ENCODE measurements around the gene C1QL3. TPM values are rescaled to one million over a fixed set of nuclear protein-coding genes. Genes with fewer than 3 reads are reported as not detected.

Gene C1QL3
- polyA plus RNA-seq, 1 donor from 2014 or later, result 0.57 TPM

DNA sequence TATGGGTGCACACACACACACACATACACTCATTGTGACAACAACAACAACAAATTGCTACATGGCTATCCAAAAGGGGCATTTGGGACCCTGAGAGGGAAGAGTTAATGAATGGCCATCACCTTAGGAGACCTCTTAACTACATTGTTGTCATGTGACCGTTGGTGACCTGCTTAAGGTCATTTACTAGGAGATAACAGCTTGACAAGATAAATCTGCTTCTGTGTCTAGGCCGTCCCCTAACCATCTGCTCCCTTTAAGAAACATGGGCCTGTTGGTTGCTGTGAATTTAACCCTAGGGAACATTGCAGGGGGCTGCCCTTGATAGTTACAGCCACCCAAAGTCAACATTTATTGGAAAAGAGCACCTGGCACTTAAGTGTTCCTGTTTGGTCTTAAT is 29.7 kb downstream of the C1QL3 start:
- H3F3A ChIP-seq (ENCODE audit: insufficient read depth, low read length, poor library complexity, severe bottlenecking), result no peaks in the 10 kb centered on the region
- no peak overlapping the region for H2AFZ ChIP-seq (ENCODE audit: low read depth, low read length)
- no peak overlapping the region for H3K4me2 ChIP-seq (ENCODE audit: low read length)
- no peaks in the 10 kb centered on the region for H3K9me2 ChIP-seq (ENCODE audit: insufficient read depth, low read length)
- H3K27me3 ChIP-seq (ENCODE audit: insufficient read depth, low read depth, low read length), result no peaks in the 10 kb centered on the region
- no peak overlapping the region for H3K9ac ChIP-seq (ENCODE audit: low read length)
- no peaks in the 10 kb centered on the region for H4K20me1 ChIP-seq (ENCODE audit: insufficient read depth)
- no peaks in the 10 kb centered on the region for H3K79me2 ChIP-seq (replicated peaks; ENCODE audit: insufficient read depth, low read length)
- TF ChIP-seq EP300 (conservative IDR thresholded peaks at IDR 0.05; ENCODE audit: poor library complexity, severe bottlenecking) (no peak), MXI1 (conservative IDR thresholded peaks at IDR 0.05; ENCODE audit: poor library complexity, severe bottlenecking) (no peak), TAF1 (IDR thresholded peaks at IDR 0.05; ENCODE audit: low read depth) (no peak), POLR2AphosphoS5 (IDR thresholded peaks at IDR 0.05) (no peak), RAD21 (conservative IDR thresholded peaks at IDR 0.05) (no peak)
- no peaks in the 10 kb centered on the region for H3K36me3 ChIP-seq (ENCODE audit: insufficient read depth, low read length)
- no peak overlapping the region for H3K4me3 ChIP-seq (ENCODE audit: low read length)
- no peak overlapping the region for H3K27ac ChIP-seq (ENCODE audit: low read length)
- no peaks in the 10 kb centered on the region for H3K9me3 ChIP-seq (ENCODE audit: low read length)

DNA sequence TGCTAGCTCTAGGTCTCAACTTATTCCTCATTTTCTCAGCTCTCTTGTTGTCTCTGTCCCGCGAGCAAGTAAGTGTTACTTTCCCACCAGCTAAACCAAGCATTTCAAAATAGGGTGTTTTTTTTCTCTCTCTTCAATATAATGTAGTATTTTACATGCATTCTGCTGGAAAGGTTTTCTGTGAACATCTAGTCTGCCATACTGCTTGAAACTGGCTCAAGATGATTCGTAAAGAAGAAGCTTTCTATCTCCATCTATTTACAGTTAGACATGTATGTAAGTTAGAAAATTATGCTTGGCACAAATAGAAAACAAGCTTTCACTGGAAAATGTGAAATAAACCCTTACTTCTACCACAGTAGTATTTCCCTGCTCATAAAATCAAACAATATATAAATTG is 31.2 kb downstream of the C1QL3 start:
- Histone ChIP-seq H3K36me3 (ENCODE audit: insufficient read depth, low read length) (no peaks in the 10 kb centered on the region), H3K27ac (ENCODE audit: low read length) (no peak overlapping the region), H3K27me3 (ENCODE audit: insufficient read depth, low read depth, low read length) (no peaks in the 10 kb centered on the region), H3K4me2 (ENCODE audit: low read length) (no peak overlapping the region), H3F3A (ENCODE audit: insufficient read depth, low read length, poor library complexity, severe bottlenecking) (no peaks in the 10 kb centered on the region), H3K9ac (ENCODE audit: low read length) (no peak overlapping the region), H3K79me2 (replicated peaks; ENCODE audit: insufficient read depth, low read length) (no peaks in the 10 kb centered on the region), H3K9me2 (ENCODE audit: insufficient read depth, low read length) (no peaks in the 10 kb centered on the region), H3K4me3 (ENCODE audit: low read length) (no peak overlapping the region), H4K20me1 (ENCODE audit: insufficient read depth) (no peaks in the 10 kb centered on the region), H2AFZ (ENCODE audit: low read depth, low read length) (no peak overlapping the region), H3K9me3 (ENCODE audit: low read length) (no peaks in the 10 kb centered on the region)
- TF ChIP-seq POLR2AphosphoS5 (IDR thresholded peaks at IDR 0.05) (no peak), EZH2 (IDR thresholded peaks at IDR 0.05; ENCODE audit: borderline replicate concordance, insufficient read depth, low read length, poor library complexity, severe bottlenecking) (no peak), EP300 (conservative IDR thresholded peaks at IDR 0.05; ENCODE audit: poor library complexity, severe bottlenecking) (no peak), RAD21 (conservative IDR thresholded peaks at IDR 0.05) (no peak), MXI1 (conservative IDR thresholded peaks at IDR 0.05; ENCODE audit: poor library complexity, severe bottlenecking) (no peak), TAF1 (IDR thresholded peaks at IDR 0.05; ENCODE audit: low read depth) (no peak), SMC3 (conservative IDR thresholded peaks at IDR 0.05; ENCODE audit: poor library complexity) (no peak)
- TF ChIP-seq, protein P1, sequence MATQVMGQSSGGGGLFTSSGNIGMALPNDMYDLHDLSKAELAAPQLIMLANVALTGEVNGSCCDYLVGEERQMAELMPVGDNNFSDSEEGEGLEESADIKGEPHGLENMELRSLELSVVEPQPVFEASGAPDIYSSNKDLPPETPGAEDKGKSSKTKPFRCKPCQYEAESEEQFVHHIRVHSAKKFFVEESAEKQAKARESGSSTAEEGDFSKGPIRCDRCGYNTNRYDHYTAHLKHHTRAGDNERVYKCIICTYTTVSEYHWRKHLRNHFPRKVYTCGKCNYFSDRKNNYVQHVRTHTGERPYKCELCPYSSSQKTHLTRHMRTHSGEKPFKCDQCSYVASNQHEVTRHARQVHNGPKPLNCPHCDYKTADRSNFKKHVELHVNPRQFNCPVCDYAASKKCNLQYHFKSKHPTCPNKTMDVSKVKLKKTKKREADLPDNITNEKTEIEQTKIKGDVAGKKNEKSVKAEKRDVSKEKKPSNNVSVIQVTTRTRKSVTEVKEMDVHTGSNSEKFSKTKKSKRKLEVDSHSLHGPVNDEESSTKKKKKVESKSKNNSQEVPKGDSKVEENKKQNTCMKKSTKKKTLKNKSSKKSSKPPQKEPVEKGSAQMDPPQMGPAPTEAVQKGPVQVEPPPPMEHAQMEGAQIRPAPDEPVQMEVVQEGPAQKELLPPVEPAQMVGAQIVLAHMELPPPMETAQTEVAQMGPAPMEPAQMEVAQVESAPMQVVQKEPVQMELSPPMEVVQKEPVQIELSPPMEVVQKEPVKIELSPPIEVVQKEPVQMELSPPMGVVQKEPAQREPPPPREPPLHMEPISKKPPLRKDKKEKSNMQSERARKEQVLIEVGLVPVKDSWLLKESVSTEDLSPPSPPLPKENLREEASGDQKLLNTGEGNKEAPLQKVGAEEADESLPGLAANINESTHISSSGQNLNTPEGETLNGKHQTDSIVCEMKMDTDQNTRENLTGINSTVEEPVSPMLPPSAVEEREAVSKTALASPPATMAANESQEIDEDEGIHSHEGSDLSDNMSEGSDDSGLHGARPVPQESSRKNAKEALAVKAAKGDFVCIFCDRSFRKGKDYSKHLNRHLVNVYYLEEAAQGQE (IDR thresholded peaks at IDR 0.05; ENCODE audit: borderline replicate concordance), result no peak
- TF ChIP-seq, protein P2, sequence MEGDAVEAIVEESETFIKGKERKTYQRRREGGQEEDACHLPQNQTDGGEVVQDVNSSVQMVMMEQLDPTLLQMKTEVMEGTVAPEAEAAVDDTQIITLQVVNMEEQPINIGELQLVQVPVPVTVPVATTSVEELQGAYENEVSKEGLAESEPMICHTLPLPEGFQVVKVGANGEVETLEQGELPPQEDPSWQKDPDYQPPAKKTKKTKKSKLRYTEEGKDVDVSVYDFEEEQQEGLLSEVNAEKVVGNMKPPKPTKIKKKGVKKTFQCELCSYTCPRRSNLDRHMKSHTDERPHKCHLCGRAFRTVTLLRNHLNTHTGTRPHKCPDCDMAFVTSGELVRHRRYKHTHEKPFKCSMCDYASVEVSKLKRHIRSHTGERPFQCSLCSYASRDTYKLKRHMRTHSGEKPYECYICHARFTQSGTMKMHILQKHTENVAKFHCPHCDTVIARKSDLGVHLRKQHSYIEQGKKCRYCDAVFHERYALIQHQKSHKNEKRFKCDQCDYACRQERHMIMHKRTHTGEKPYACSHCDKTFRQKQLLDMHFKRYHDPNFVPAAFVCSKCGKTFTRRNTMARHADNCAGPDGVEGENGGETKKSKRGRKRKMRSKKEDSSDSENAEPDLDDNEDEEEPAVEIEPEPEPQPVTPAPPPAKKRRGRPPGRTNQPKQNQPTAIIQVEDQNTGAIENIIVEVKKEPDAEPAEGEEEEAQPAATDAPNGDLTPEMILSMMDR (IDR thresholded peaks at IDR 0.05; ENCODE audit: poor library complexity, severe bottlenecking), result no peak

All from neural cell (in vitro differentiated cells).